ENCODE results near the gene STK35.

STK35 gene

DNA sequence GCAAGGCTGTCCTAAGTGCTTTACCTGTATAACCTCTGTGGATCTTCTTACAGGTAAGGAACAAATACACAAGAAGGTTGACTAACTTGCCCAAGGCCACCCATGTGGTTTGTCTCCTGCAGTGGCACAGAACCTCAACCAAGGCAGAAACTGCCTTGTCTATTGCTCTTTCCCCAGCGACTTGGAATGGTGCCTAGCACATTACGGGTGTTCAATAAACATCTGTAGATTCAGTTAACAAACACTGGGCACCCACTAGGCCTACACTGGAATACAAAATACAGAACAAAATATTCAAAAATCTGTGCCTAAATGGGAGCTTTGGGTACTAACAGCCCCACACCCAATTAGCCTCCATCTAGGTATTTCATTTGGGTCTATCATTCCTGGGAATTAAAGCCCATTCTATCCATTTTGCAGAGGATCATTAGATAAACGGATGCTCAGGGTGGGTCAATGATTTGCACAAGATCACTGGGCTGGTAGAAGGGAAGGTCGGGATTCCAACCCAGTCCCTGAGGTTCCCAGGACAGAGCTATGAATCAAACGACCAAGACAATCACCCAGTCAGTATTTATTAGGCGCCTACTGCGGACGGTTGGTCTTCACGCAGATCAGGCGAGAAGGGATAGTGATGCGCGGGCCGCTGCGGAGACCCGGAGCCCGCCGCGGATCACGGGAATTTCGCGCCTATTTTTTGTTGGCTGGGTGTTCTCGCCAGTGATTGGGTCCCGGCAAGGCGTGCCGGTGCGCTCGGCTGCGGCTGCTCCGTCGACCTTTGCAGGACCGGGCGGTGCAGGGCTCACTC is at the start of gene STK35:
Gene STK35 (plus strand): TSS at position 771 of the 808 bp plus-strand sequence. CDS start 55 bp downstream, outside the sequence.
- no peak for DNase-seq

DNA sequence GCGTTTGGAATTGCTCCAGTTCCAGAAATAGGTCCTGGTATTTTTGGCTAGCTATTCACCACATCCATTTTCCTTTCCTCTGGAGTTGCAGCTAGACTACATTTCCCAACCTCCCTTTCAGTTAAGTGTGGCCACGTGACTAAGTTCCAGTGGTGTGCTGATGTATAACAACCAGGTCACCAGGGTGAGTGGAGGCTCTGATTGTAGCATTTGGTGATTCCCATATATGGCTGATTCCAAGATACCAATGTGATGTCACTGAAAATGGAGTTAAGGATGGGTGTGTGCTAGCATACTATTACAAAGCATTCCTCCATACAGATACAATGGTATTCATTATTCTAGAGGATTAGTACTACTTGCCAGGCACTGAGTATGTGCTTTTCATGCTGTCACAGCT is 49.7 kb upstream of the STK35 start:
- no peak for DNase-seq

DNA sequence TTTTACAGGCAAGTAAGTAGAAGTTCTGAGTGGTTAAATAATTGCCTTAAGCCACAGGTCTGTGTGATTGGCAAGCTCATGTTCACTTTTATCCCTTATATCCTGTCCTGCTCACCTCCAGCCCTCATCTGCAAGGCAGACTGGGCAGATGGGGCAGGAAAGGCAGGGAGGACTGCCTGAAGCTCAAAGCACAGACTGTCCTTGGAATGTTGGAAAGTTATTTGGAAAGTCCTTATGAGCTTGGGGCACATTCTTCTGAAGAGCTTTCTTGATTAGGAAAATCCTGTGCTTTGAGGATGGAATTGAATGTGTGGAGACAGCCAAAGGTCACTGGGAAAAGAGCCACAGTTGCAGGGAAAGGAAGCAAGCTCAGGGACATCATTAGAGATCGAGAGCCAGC is 48.9 kb upstream of the STK35 start:
- no peak for DNase-seq

DNA sequence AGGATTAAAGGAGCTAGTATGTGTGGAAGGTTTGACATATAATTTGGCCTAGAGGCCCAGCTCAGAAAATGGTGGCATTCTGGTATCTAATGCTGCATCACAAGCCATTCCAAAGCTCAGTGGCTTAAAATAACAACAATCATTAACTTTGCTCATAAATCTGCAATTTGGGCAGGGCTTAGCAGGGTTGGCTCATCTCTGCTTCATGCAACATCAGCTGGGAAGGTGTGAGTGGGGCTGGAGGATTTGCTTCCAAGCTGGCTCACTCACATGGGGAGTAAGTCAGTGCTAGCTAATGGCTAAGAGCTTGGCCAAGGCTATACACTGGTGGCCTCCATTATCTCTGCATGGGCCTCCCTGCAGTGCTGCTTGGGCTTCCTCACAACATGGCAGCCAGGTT is 48.0 kb upstream of the STK35 start:
- DNase-seq: no peak

DNA sequence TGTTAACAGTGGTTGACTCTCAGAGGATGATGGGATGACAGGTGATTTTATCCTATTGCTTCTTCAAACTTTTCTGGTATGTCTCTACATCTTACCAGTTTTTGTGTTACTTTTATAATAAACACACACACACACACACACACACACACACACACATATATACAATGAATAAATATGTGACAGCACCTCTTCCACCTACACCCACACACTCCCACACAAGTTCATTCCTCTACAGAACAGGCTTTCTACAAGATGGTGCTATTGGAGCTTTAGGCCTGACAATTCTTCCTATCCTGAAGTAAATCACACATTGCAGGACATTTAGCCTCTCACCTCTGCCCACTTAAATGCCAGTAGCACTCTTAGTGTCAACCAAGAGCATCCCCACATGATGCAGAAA is 46.7 kb upstream of the STK35 start:
- DNase-seq: no peak

DNA sequence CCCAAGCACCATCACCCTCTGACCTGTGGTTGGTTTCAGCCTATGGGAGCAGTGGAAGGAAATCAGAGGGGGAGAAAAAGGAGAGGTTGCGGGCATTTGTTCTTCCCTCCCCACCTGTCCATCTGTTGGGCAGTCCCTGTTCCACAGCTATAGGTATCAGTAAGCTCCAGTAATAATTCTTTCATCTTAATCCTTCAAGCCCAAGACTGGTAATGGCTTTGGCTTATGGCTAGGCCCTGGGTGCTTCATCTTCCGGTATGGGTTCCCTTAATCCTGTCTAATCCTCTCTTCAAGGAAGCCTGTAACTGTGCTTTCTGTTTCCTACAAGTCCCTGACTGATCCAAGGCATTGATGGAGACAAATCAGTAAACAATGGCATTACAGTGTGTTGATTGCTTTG is 42.2 kb upstream of the STK35 start:
- peak; percentile 40 to 72 for DNase-seq

DNA sequence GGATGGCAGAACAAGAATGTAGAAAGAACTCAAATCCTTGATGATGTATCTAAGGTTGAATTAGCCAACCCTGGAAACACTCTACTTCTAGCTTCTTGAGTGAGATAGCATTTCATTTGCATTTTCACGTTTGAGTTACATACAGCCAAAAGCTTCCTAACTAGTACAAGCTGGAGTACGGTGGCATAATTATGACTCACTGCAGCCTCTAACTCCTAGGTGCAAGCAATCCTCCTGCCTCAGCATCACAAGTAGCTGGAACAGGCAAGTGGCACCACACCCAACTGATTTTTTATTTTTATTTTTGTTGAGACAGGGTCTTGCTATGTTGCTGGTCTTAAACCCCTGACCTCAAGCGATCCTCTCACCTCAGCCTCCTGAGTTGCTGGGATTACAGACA is 36.5 kb upstream of the STK35 start:
- DNase-seq: no peak

DNA sequence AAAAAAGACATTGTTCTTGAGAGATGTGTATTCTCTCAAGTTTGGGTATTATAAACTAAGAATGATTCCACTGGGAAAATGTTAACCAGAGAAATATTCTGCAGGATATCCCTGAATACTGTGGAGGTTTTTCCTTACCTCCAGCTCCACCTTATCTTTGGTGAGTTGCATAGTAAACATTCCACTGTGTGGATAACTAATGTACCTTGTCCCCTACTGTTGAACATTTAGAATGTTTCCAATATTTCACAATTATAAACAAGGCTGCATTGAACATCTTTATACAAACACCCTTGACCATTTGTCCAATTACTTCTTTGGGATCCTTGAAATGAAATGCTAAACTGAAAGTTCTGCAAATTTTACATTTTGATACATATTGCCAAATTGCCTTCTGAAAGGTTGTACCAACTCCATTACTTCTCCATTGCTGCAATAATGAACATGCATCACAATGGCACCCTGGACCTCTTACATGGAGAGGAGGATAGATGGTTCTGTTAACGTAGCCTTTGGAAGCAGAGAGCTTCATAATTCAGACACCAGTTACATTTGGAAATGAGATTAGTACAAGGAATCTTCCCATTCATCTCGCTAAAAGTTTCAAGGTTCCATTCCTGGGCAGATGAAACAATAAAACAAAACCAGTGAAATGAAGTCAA is 35.0 kb upstream of the STK35 start:
- DNase-seq: no peak

DNA sequence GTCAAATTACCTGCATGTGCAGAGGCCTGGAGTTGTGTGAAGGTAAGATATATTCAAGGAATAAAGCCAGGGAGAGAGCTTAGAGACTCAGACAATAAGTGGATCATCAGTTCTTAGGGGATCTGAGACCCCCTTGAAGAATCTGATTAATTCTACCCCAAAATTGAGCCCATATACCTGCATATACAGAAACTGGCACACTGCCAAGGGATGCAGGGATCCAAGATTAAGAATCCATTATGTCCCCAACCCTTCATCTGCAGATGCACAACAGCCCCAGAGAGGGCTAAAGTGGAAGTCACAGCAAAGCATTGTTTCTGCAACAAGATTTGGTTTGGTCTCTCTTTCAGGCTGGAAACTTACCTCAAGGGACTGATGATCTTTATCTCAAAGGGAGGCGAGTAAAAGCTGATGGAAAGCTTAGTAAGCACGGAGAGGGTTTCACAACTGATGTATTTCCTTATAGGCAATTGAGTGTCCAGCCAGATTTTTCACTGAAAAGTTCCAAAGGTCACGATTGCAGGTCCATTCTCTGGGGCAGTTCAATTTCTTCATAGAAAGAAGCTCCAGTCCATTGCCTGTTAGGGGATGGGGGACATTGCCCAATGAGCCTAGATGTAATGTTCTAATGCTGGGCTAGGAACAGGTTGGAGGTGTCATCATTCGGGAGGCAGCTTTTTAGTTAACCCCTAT is 20.9 kb upstream of the STK35 start:
- no peak for DNase-seq

DNA sequence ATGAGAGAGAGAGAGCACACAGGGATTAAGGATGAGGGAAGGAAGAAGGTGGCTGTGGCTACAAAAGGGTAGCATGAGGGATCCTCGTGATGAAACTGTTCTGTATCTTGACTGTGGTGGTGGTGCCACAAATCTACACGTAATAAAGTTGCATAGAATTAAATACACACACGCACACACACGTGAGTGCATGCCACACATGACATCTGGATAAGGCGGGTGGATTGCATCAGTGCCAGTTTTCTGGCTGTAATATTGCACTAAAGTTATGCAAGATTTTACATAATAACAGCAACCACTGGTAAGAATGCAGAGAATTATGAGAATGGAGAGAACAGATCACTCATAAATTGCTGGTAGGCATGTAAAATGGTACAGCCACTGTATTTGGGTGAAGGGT is 16.9 kb upstream of the STK35 start:
- no peak for DNase-seq

DNA sequence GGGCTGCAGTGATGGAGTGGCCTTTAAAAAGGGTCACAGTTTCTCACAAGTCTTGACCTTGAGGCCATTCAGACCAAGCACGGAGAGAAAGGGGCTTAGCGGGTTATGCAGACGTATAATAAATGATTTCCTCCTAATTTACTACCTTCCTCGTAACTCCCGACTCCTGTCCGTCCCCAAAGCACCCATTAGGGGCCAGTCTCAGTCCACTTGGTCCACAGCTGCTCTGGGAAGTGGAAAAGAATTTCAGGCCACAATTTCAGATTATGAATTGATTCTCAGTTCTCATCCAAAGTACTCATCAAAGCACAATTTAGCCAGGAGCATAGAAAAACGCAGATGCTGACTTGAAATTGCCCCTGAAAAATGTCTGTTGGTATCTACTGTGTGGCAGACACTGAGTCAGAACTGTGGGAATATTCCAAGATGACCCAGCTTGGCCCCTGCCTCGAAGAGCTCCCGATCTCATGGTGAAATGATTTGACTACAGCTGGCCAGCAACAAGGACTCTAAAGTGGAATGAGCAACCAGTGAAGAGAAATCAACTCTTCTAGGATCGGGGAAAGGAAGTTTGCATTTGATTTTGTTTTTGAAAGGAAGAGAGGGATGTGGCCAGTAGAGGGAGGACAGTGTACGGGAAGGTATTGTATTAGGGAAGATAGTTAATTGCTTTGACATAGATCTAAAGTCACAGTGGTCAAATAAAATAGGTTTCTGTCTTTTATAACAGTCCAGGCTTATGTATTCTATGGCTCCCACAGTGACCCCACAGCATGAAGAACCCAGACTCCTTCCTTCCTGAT is 15.2 kb upstream of the STK35 start:
- DNase-seq: no peak

DNA sequence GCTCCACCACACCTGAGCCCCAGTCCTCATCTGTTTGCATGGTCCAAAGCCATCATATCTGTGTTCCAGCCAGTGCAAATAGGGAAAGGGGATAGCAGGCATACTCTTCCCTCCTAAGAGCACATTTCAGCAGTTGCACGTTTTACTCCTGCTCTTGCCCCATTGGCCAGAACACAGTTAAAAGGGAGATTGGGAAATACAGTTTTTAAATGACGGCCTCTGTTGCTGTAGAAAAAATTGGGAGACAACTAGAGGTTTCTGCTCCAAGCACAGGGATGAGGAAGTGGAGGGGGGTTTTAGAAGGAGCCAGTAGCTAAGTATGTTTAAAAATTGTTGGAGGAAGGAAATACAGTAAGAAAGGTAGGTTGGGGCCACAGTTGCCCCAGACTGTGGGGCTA is 14.6 kb upstream of the STK35 start:
- no peak for DNase-seq

DNA sequence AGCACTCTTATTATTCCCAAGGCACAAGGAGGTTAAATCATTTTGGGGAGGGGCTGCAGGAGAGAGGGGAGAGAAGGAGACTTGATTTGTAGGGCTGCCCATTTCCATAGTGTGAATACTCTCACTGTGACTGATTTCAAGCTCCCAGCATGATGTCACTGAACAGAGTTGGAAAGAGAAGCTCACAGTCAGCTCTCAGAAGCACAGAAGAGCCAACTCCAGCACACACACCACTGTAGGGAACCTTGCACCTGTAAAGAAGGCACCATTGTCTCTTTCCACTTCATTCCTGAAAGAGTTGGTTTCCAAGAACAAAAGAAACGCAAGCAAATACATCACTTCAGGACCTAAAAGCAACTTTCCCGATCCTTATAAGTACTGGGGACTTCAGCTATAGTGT is 12.7 kb upstream of the STK35 start:
- DNase-seq: no peak

DNA sequence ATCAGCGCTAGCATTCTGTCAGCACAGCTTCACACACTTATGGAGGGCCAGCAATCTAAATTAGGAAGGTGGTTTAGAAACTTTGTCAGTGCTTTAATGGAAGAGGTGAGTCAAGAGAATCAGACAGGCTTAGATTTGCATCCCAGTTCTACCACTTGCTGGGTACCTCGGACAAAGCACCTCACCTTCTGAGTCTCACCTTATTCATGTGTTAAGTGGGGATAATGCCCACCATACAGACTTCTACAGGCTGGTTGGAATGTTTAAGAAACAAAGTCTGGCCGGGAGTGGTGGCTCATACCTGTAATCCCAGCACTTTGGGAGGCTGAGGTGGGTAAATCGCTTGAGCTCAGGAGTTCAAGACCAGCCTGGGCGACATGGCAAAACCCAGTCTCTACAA is 12.2 kb upstream of the STK35 start:
- no peak for DNase-seq

DNA sequence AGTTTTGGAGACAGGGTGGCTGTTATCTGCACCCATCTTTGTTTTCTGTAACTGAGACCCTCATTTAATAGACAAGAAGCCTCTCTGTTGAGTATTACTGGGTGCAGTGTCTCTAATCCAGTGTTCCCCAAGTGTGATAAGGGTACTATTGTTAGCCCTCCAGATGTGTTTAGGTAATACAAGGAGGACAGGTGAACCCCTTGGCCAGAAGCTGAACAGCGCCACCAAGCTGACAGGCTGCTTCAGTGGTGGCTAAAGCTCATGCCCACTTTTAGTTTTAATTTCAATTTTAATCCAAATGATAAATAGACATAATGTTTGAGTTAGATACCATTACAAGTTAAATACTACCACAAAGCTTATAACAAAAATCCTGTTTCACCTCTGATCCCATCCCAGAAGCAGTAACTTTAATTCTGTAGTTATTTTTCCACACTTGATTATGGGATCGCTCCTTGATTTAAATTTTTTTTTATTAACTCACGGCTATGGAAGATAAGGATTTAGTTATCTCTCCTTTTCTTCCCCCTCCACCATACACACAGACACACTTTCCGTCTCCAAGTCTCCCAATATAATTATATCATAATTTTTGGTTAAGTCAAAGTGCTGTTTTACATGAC is 8.4 kb upstream of the STK35 start:
- peak in 1 of 2 experiments; percentile 26 for DNase-seq

DNA sequence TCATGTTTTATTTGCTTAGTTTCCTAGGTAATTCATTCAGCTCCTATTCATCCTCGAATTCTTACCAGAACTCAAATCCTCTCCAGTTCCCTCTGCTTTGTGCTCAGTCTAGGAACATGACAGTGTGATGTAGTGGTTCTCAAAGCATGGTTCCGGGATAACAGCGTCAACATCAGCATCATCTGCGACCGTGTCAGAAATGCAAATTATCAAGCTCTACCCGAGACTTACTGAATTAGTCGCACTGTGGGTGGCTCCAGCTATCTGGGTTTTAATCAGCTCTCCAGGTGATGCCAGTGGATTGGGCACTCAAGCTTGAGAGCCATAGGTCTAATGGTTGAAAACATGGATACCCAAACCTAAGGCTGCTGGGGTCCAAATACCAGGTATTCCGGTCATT is 7.7 kb upstream of the STK35 start:
- no peak for DNase-seq

DNA sequence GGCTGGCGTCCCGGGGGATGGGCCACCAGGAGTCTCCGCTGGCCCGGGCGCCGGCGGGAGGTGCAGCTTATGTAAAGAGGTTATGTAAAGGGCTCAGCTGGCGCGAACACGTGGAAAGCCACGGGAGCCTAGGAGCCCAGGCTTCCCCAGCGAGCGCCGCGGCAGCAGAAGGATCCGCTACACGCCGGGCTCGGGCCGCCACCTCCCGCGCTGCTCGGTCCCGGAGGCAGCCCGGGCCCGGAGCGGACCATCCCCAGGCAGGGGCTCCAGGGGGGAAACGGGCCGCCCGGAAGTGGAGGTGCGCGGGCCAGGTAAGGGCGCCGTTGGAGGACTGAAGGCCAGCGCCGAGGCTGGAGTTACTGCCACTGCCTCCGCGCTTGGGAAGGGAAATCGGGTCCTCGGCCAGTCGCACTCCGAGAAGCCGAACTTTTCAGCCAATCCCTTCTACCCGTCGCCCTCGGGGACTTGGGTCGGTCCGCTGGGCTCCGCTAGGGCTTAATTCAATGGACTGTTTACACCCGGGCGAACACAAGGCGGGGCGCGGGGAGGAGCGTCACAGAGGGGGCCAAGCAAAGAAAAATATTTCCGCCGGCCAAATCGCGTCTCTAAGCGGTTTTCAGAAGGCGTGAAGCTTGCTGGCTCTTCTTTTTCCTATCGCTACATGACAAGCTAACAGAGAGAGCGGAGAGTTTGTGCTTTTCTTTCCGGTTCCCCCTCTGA is 398 bp downstream of the STK35 start:
- DNase-seq: peak; percentile 89 to 90

DNA sequence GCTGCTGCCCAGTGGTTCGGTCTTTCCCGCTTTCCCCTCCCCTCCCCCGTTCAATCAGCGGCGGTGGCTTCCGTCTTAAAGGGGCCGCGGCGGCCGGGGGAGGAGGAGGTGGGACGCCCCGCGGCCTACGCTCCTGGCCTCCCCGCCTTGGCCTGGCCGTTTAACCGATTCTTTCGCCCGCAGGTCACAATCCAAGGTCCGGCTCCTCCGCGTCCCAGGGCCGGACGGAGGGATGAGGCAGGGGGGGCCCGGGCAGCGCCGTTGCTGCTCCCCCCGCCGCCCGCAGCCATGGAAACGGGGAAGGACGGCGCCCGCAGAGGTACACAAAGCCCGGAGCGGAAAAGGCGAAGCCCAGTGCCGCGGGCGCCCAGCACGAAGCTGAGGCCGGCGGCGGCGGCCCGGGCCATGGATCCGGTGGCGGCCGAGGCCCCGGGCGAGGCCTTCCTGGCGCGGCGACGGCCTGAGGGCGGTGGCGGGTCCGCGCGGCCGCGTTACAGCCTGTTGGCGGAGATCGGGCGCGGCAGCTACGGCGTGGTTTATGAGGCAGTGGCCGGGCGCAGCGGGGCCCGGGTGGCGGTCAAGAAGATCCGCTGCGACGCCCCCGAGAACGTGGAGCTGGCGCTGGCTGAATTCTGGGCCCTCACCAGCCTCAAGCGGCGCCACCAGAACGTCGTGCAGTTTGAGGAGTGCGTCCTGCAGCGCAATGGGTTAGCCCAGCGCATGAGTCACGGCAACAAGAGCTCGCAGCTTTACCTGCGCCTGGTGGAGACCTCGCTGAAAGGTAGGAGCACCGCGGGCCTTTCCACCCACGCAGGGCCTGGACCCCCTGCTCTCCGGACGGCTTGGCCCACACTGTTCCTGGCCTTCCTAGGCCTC is 1.2 kb downstream of the STK35 start:
- DNase-seq: peak; percentile 87 to 89

DNA sequence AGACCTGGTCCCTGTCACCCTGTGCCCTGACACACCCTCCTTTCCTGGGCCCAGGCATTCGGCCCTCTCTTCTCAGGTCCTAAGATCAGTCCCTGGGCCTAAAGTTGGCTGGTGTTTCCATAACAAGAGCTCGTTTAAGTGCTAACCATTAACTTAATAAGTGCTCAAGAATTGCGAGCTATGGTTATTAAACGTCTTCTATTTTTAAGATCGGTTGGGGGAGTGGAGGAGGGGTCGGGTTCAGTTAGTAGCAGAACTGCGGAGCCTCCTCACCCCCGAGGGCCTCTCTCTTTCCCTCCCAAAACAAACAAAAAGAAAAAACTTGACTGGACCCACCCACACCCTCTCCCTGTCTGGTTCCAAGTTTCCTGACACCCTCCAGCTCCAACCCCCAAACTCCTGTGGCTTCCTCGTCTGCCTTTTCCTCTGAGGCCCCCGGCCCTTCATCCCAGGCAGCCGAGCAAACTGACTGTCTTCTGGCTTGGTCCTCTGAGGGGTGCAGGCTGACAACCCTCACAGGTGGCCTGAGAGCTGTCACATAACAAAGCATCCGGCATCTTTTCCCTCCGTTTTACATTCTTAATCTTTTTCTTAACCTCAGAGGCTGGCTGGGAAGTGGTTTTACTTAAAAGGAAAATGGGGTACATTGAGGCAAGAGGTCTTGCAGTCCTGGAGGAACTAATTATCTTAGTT is 2.0 kb downstream of the STK35 start:
- DNase-seq: no peak

DNA sequence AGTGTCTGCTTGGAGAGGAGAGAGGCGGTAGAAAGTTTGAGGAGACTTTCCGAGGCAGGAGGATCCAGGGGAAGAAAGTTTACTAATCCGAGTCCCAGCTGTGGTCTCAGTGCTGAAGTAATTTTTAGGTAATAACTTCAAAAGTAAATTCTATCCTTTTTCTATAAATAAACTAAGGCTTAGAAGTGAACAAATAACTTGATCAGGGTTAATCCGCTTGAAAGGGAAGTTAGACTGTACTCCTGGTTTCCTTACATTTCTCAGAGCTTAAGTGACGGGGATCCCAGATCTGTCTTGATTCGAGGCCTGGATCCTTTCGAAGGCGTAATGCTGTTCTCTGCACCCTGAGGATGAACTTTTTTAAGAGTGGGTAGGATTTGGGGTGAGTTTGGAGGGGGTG is 2.6 kb downstream of the STK35 start:
- DNase-seq: no peak

Data from NCI-H524 (cell line).